Gastroesophageal sphincter (tissue), 3 donors: Measurements from ENCODE around the gene KCNAB1.

Experiments
- CTCF ChIP-seq, 4 experiments: fragments of 200-600 bp in 2 of 4; fragments of 450-650 bp in 2 of 4; sonication (generic) in 1 of 4; IDR thresholded peaks; one replicate each; pipeline ENCODE4 v1.5.1; 2017 to 2019; ENCODE audit warnings: antibody characterized with exemption in 4 of 4, mild to moderate bottlenecking in 2 of 4, moderate library complexity in 2 of 4
- POLR2AphosphoS5 ChIP-seq: sonication (generic); formaldehyde crosslinking; IDR thresholded peaks from one replicate; pipeline ENCODE4 v1.6.1; 2017; ENCODE audit warnings: antibody characterized with exemption

- TF ChIP-seq POLR2AphosphoS5 (no peak), CTCF (IDR thresholded peaks at IDR 0.05) (no peak)
Measured at GRCh38 chr3:156377266-156377665, 256.9 kb downstream of the KCNAB1 start.
